ENCODE data around the gene EYA3. TPM values are rescaled to one million over a fixed set of nuclear protein-coding genes. Genes with fewer than 3 reads are reported as not detected.

The EYA3 gene
- total and polyA plus RNA-seq, 10 donors, result 3.5 to 26.4 (median 20.1) TPM

DNA sequence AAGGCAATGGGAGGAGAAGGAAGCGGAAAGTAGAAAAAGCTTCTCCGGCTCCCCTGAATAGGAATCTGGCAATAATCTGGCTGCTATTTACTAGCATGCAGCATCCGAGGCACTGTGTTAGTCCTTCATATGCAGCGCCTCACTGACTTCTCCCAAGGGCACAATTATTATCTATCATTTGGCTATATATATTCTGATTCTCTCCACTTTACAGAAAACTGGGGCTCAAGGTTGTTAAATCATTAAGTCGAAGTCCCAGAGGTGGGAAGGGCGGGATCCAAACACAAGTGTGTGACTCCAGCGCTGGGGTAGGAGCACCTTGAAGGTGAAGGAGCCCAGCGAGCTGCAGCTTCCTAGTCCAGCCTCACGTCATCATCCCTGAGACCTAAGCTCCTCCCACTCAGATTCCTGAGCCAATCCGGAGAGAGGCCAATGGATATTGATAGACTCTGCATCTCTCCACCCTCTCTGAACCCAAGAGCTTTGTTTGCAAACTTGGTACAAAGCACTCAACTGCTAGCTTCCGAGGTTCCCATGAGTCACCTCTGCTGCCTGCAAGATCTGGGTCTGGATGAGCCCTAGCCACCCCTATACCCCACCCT, 16.6 kb upstream of the EYA3 start:
- TF ChIP-seq POLR2AphosphoS5 (IDR thresholded peaks at IDR 0.05) (no peak), POLR2A (IDR thresholded peaks at IDR 0.05) (no peak)
- TF ChIP-seq, protein P1, sequence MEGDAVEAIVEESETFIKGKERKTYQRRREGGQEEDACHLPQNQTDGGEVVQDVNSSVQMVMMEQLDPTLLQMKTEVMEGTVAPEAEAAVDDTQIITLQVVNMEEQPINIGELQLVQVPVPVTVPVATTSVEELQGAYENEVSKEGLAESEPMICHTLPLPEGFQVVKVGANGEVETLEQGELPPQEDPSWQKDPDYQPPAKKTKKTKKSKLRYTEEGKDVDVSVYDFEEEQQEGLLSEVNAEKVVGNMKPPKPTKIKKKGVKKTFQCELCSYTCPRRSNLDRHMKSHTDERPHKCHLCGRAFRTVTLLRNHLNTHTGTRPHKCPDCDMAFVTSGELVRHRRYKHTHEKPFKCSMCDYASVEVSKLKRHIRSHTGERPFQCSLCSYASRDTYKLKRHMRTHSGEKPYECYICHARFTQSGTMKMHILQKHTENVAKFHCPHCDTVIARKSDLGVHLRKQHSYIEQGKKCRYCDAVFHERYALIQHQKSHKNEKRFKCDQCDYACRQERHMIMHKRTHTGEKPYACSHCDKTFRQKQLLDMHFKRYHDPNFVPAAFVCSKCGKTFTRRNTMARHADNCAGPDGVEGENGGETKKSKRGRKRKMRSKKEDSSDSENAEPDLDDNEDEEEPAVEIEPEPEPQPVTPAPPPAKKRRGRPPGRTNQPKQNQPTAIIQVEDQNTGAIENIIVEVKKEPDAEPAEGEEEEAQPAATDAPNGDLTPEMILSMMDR (IDR thresholded peaks at IDR 0.05 in 8 of 11, conservative IDR thresholded peaks at IDR 0.05 in 3 of 11), result no peak
- intact Hi-C loops (cut with DNase I; ENCODE audit: low total_unique reads), result no loop called here
- no peak for DNase-seq
- H3K9me3 ChIP-seq, result no peaks in the 10 kb centered on the region
- 56 to 81% (median 72%) methylated on average over 10 to 11 of the region's 11 CpGs for WGBS, 5 donors
- peak overlapping the region in 1 of 8 donors; percentile 12 for H3K27ac ChIP-seq
- no peaks in the 10 kb centered on the region for H3K27me3 ChIP-seq (replicated peaks in 1 of 7)
- peak overlapping the region in 2 of 8 donors; percentile 20 to 45 for H3K4me3 ChIP-seq
- H3K4me1 ChIP-seq, result peaks cover 0 to 16% (median 1%) of the 10 kb centered on the region in 6 donors
- H3K36me3 ChIP-seq, result no peaks in the 10 kb centered on the region

- no peaks in the 10 kb centered on the region for H3K36me3 ChIP-seq
- H3K9me3 ChIP-seq, result no peaks in the 10 kb centered on the region
- DNase-seq, result no peak
- H3K27ac ChIP-seq, result no peak overlapping the region
- intact Hi-C loops (cut with DNase I; ENCODE audit: low total_unique reads), result no loop called here
- no peak for TF ChIP-seq POLR2AphosphoS5 (IDR thresholded peaks at IDR 0.05)
- H3K4me1 ChIP-seq, result peaks cover 0 to 10% (median 1%) of the 10 kb centered on the region in 6 donors
- H3K4me3 ChIP-seq, result no peak overlapping the region
- 93 to 100% (median 95%) methylated on average over 1 of the region's 1 CpG for WGBS, 5 donors
- H3K27me3 ChIP-seq (replicated peaks in 1 of 7), result no peaks in the 10 kb centered on the region
Measured at GRCh38 chr1:28102189-28102588, 13.8 kb upstream of the EYA3 start.

GRCh38 chr1:28099050-28099769, 10.8 kb upstream of the EYA3 start:
- no peak for TF ChIP-seq POLR2A (IDR thresholded peaks at IDR 0.05)
- no peak for TF ChIP-seq POLR2AphosphoS5 (IDR thresholded peaks at IDR 0.05)
- TF ChIP-seq, protein P1 (IDR thresholded peaks at IDR 0.05 in 8 of 11, conservative IDR thresholded peaks at IDR 0.05 in 3 of 11), result no peak
- Histone ChIP-seq H3K4me3 (no peak overlapping the region), H3K27me3 (replicated peaks in 1 of 7) (no peaks in the 10 kb centered on the region), H3K9me3 (no peaks in the 10 kb centered on the region), H3K27ac (no peak overlapping the region), H3K36me3 (no peaks in the 10 kb centered on the region), H3K4me1 (peaks cover 0 to 11% (median 0%) of the 10 kb centered on the region in 6 donors)
- intact Hi-C loops (cut with DNase I; ENCODE audit: low total_unique reads), result no loop called here
- DNase-seq, result no peak
- WGBS, 5 donors, result 92 to 98% (median 95%) methylated on average over 5 of the region's 5 CpGs

DNA sequence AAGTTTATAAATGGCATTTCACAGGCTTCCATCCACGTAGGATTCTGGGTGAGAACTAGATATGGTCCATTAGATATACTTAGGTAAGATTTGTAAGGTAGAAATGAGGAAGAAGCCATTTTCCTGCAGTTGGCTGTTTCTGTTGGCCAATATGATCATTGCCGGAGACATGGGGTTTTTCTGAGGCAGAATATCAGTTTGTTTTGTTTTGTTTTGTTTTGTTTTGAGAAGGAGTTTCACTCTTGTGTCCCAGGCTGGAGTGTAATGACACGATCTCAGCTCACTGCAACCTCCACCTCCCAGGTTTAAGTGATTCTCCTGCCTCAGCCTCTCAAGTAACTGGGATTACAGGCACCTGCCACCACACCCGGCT, 8.7 kb upstream of the EYA3 start:
- no peaks in the 10 kb centered on the region for H3K27me3 ChIP-seq (replicated peaks in 1 of 7)
- no peaks in the 10 kb centered on the region for H3K9me3 ChIP-seq
- H3K4me3 ChIP-seq, result no peak overlapping the region
- peak overlapping the region in 2 of 8 donors; percentile 10 to 32 for H3K27ac ChIP-seq
- peaks cover 0 to 11% (median 0%) of the 10 kb centered on the region in 6 donors for H3K4me1 ChIP-seq
- no peaks in the 10 kb centered on the region for H3K36me3 ChIP-seq
- no peak for TF ChIP-seq POLR2AphosphoS5 (IDR thresholded peaks at IDR 0.05)
- TF ChIP-seq, protein P1 (IDR thresholded peaks at IDR 0.05 in 8 of 11, conservative IDR thresholded peaks at IDR 0.05 in 3 of 11), result no peak
- no peak for TF ChIP-seq POLR2A (IDR thresholded peaks at IDR 0.05)
- DNase-seq, result no peak
- intact Hi-C loops (cut with DNase I; ENCODE audit: low total_unique reads), result no loop called here
- 60 to 84% (median 75%) methylated on average over 4 of the region's 4 CpGs for WGBS, 5 donors
